Panc1 (cell line): ENCODE results near the gene ZNF554. TPM values are rescaled to one million over a fixed set of nuclear protein-coding genes. Genes with fewer than 3 reads are reported as not detected.

Experiments
- ATAC-seq: fragments of 200-7000 bp; cut with Tn5 transposase; 2 replicates; pipeline ENCODE4 v1.9.1; 2020; ENCODE audit warnings: mild to moderate bottlenecking, moderate library complexity
- BruUV-seq: library from RNA; stranded (reverse); fragments of 400-500 nt; replicated peaks from 2 replicates; lab custom pipeline; 2021; lab: Mats Ljungman, UMichigan
- CTCF ChIA-PET: fragments of 300-600 bp; sonication (Branson Sonifier 250); formaldehyde crosslinking; loops from one replicate; lab custom pipeline; 2022; ENCODE audit warnings: antibody characterized with exemption; lab: Charles Lee
- POLR2A ChIA-PET: fragments of 300-600 bp; sonication (Branson Sonifier 250); formaldehyde crosslinking; loops from one replicate; lab custom pipeline; 2022; ENCODE audit warnings: antibody characterized with exemption; lab: Charles Lee
- DNase-seq: peaks from one replicate; pipeline ENCODE4 v3.0.0-alpha.2; 2010; ENCODE audit warnings: low read depth, low spot score
- H3K27ac ChIP-seq: 2 replicates; pipeline ENCODE4 v1.5.1; 2011; ENCODE audit warnings: mild to moderate bottlenecking, low read length, inconsistent platforms
- H3K27me3 ChIP-seq: fragments of 200-500 bp; sonication (Bioruptor generic); 2 replicates; pipeline ENCODE4 v1.6.0; 2014; ENCODE audit warnings: low read length, inconsistent platforms; ENCODE audit not compliant: control insufficient read depth, insufficient read depth
- H3K36me3 ChIP-seq: fragments of 200-500 bp; sonication (Bioruptor generic); 2 replicates; pipeline ENCODE4 v1.5.1; 2014; ENCODE audit warnings: inconsistent platforms, mild to moderate bottlenecking, low read length, moderate library complexity; ENCODE audit not compliant: control insufficient read depth, insufficient read depth
- H3K4me1 ChIP-seq: 2 replicates; pipeline ENCODE4 v1.5.1; 2011; ENCODE audit warnings: inconsistent platforms, mild to moderate bottlenecking, low read length, moderate library complexity; ENCODE audit not compliant: control insufficient read depth, insufficient read depth
- H3K4me3 ChIP-seq, 2 experiments: 2 replicates each; pipeline ENCODE4 v1.5.1; 2011 to 2012; ENCODE audit warnings: low read depth in 2 of 2, low read length in 2 of 2, mild to moderate bottlenecking in 2 of 2, inconsistent platforms in 1 of 2, moderate library complexity in 1 of 2
- H3K9me3 ChIP-seq: fragments of 200-500 bp; sonication (Bioruptor generic); 2 replicates; pipeline ENCODE4 v1.5.1; 2014; ENCODE audit warnings: low read depth, mild to moderate bottlenecking, inconsistent platforms, low read length, moderate library complexity; ENCODE audit not compliant: control insufficient read depth, insufficient read depth
- POLR2AphosphoS5 ChIP-seq: IDR thresholded peaks from 2 replicates; pipeline ENCODE4 v1.6.1; 2012; ENCODE audit warnings: mild to moderate bottlenecking, low read depth, low read length, moderate library complexity
- SIN3A ChIP-seq: IDR thresholded peaks from 2 replicates; pipeline ENCODE4 v1.6.1; 2012; ENCODE audit warnings: low read depth, mild to moderate bottlenecking, low read length, moderate library complexity, borderline replicate concordance; ENCODE audit not compliant: insufficient read depth
- TCF7L2 ChIP-seq: IDR thresholded peaks from 2 replicates; pipeline ENCODE4 v1.6.1; 2011; ENCODE audit warnings: mild to moderate bottlenecking, low read depth, low read length, inconsistent platforms
- in situ Hi-C: cut with HindIII; loops from 2 replicates; pipeline ENCODE4 v1.10.0; 2016; ENCODE audit warnings: low sequenced_read_pairs, low pct_unique_long_range_greater_than_20kb
- intact Hi-C: fragments of 100-400 bp; cut with micrococcal nuclease; formaldehyde crosslinking; loops from one replicate; pipeline ENCODE4 v1.10.0; 2022; ENCODE audit not compliant: unreplicated experiment
- total RNA-seq: library from RNA; stranded (reverse); gene quantifications from one replicate; pipeline ENCODE4 v1.2.1, GENCODE V29; 2021; ENCODE audit not compliant: unreplicated experiment
- TF ChIP-seq, protein P1 (sequence below), 2 experiments: IDR thresholded peaks; 2 replicates each; pipeline ENCODE4 v1.6.1; 2011 to 2012; ENCODE audit warnings: low read depth in 2 of 2, control low read depth in 1 of 2, low read length in 1 of 2, mild to moderate bottlenecking in 1 of 2, moderate library complexity in 1 of 2; ENCODE audit not compliant: insufficient read depth in 1 of 2
- TF ChIP-seq, protein P2 (sequence below): fragments of 450-650 bp; IDR thresholded peaks from 2 replicates; pipeline ENCODE4 v1.5.1; 2017; ENCODE audit warnings: mild to moderate bottlenecking

ZNF554 gene
- total RNA-seq, 1 experiment from 2014 or later, result 1.5 TPM

DNA sequence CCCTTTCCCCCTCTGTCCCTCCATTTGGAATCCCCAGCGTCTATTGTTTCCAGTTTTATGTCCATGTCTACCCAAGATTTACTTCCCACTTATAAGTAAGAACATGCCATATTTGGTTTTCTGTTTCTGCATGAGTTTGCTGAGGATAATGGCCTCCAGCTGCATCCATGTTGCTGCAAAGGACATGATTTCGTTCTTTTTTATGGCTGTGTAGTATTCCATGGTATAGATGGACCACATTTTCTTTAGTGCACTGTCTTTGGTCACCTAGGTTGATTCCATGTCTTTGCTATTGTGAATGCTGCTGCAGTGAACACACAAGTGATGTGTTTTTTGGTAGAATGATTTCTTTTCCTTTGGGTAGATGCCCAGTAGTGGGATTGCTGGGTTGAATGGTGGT is 25.4 kb downstream of the ZNF554 start:
- in situ Hi-C loops (no loop called here), intact Hi-C loops (no loop called here)
- DNase-seq (no peak), ATAC-seq (no peak)
- Histone ChIP-seq H3K27me3 (no peaks in the 10 kb centered on the region), H3K4me3 (no peak overlapping the region), H3K36me3 (no peaks in the 10 kb centered on the region), H3K27ac (no peak overlapping the region), H3K9me3 (peaks cover 16% of the 10 kb centered on the region; the same call in 1 of the 2 replicates), H3K4me1 (no peaks in the 10 kb centered on the region; the same call in 1 of the 2 replicates)
- TF ChIP-seq POLR2AphosphoS5 (no peak), TCF7L2 (no peak), SIN3A (no peak)
- TF ChIP-seq, protein P1, sequence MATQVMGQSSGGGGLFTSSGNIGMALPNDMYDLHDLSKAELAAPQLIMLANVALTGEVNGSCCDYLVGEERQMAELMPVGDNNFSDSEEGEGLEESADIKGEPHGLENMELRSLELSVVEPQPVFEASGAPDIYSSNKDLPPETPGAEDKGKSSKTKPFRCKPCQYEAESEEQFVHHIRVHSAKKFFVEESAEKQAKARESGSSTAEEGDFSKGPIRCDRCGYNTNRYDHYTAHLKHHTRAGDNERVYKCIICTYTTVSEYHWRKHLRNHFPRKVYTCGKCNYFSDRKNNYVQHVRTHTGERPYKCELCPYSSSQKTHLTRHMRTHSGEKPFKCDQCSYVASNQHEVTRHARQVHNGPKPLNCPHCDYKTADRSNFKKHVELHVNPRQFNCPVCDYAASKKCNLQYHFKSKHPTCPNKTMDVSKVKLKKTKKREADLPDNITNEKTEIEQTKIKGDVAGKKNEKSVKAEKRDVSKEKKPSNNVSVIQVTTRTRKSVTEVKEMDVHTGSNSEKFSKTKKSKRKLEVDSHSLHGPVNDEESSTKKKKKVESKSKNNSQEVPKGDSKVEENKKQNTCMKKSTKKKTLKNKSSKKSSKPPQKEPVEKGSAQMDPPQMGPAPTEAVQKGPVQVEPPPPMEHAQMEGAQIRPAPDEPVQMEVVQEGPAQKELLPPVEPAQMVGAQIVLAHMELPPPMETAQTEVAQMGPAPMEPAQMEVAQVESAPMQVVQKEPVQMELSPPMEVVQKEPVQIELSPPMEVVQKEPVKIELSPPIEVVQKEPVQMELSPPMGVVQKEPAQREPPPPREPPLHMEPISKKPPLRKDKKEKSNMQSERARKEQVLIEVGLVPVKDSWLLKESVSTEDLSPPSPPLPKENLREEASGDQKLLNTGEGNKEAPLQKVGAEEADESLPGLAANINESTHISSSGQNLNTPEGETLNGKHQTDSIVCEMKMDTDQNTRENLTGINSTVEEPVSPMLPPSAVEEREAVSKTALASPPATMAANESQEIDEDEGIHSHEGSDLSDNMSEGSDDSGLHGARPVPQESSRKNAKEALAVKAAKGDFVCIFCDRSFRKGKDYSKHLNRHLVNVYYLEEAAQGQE (IDR thresholded peaks at IDR 0.05; ENCODE audit: insufficient read depth in 1 of 2, low read depth in 2 of 2, low read length in 1 of 2), result no peak
- TF ChIP-seq, protein P2, sequence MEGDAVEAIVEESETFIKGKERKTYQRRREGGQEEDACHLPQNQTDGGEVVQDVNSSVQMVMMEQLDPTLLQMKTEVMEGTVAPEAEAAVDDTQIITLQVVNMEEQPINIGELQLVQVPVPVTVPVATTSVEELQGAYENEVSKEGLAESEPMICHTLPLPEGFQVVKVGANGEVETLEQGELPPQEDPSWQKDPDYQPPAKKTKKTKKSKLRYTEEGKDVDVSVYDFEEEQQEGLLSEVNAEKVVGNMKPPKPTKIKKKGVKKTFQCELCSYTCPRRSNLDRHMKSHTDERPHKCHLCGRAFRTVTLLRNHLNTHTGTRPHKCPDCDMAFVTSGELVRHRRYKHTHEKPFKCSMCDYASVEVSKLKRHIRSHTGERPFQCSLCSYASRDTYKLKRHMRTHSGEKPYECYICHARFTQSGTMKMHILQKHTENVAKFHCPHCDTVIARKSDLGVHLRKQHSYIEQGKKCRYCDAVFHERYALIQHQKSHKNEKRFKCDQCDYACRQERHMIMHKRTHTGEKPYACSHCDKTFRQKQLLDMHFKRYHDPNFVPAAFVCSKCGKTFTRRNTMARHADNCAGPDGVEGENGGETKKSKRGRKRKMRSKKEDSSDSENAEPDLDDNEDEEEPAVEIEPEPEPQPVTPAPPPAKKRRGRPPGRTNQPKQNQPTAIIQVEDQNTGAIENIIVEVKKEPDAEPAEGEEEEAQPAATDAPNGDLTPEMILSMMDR, result no peak
- ChIA-PET CTCF (no interaction called here), POLR2A (no interaction called here)
- no TSS peak for BruUV-seq

GRCh38 chr19:2846180-2846894 is 26.7 kb downstream of the ZNF554 start:
- intact Hi-C loops, result no loop called here
- POLR2A ChIA-PET, result no interaction called here
- H3K9me3 ChIP-seq, result peaks cover 26% of the 10 kb centered on the region; the same call in 1 of the 2 replicates

More at GRCh38 chr19:2846180-2846894, 26.7 kb downstream of the ZNF554 start:
- CTCF ChIA-PET, result no interaction called here
- BruUV-seq, result no TSS peak
- H3K4me3 ChIP-seq, result no peak overlapping the region
- DNase-seq (no peak), ATAC-seq (no peak)
- peaks cover under 1% of the 10 kb centered on the region for H3K36me3 ChIP-seq
- no peaks in the 10 kb centered on the region for H3K27me3 ChIP-seq
- H3K4me1 ChIP-seq, result no peaks in the 10 kb centered on the region; the same call in 1 of the 2 replicates
- in situ Hi-C loops, result no loop called here
- no peak overlapping the region for H3K27ac ChIP-seq
- TF ChIP-seq POLR2AphosphoS5 (no peak), TCF7L2 (no peak), SIN3A (no peak)
- TF ChIP-seq, protein P2, result no peak
- TF ChIP-seq, protein P1 (IDR thresholded peaks at IDR 0.05; ENCODE audit: insufficient read depth in 1 of 2, low read depth in 2 of 2, low read length in 1 of 2), result no peak
